HG02885 (cell line): ENCODE measurements around the gene FBXL22.

Source experiments
- ATAC-seq: cut with Tn5 transposase; IDR thresholded peaks from one replicate; pipeline ENCODE4 v1.9.1; 2021; ENCODE audit warnings: mild to moderate bottlenecking; ENCODE audit not compliant: unreplicated experiment, poor library complexity

The FBXL22 gene

DNA sequence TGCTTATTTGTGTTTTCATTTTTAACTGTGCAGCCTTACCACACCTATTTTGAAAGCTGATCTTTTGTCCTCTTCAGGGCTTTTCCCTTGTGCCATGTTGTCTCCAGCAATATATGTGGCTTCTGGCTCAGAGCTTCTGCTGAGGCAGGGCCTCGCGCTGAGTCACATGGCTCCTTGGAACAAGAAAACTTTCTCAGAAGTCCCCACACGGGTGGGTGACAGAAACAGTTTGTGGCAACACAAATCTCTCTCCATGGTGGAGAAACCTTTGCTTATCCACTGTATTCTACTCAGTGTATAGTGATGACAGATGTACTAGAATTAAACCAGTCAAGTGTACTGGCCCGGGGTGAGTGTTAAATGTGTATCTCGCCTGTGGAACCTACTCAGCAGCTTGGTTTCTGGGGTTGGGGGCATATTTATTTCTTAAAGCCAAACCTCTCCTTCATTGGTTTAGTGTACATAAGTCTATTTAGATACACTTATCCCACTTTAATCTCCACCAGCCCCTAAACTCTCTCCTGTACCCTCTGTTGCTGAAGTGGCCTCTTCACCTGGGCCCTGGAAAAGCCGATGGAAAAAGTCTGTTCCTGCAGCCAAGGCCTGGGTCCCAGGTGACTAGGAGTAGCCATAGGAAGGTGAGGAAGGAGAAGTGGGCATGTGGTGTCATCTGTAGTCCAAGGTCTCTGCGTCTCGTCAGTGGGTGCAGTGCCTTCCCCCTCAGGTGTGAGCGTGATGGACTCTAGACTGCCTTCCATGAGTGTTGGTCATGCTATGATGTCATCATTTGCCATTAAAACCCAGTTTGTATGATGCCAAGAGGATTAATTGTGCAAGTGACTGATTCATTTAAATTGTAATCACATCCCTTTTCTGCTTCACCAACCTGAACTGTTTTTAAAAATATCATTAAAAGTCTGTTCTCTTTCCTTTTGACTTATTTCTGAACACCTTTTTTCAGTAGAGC lies 3.2 kb upstream of the FBXL22 start:
- ATAC-seq, result no peak

DNA sequence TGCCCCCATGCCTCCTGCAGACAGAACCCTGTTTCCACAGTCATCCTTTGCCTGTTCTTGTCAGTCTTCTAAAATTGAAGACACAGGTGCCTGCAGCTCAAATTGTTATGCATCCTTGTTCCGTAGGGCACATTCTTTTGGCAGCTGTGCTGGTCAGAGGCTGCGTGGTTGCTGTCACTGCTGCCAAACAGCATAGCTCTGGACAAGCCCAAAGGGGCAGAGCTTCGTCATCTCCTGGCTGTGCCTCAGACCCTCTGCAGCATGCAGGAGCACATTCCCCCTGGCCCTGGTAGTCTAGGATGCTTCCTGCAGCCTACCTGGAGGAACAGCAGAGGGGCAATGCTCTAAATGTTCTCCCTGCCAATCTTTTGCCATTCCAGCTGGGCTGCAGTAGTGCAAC lies 2.1 kb upstream of the FBXL22 start:
- ATAC-seq, result no peak

DNA sequence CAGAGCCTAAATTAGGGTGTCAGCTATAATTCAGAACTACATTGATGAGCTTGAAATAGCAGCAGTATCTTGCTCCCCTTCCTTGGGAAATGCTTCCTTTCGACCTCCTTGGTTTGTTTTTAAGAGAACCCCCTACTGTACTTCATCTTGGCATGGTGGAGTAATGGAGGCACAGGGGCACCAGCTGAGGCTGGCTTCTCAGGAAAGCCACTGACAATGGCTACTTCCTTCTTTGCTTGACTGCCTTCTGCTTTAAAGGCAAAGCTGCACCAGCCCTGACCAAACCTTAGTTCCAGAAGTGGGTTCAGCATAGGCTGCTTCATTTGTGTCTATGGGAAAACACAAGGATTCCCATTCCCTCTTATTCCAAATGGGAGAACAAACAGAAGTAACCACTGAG lies 1.5 kb upstream of the FBXL22 start:
- no peak for ATAC-seq

DNA sequence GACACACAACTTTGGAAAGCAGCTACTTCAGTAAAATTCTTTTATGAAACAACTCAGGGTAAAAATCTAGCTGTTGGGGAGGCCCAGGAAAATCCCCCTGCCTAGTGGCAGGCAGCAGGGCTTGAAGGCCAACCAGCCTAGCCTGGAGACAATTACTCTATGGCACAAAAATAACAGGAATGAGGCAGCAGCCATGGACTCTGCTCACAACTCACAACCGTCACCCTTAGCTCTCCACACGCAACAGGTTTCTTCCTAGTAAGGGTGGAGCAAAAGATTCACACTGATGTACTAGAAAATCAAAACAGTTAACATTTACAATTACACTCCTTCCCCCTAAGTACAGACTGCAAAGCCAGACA lies 530 bp upstream of the FBXL22 start:
- no peak for ATAC-seq

- ATAC-seq, result no peak
Measured at GRCh38 chr15:63597821-63598220, 634 bp downstream of the FBXL22 start.

DNA sequence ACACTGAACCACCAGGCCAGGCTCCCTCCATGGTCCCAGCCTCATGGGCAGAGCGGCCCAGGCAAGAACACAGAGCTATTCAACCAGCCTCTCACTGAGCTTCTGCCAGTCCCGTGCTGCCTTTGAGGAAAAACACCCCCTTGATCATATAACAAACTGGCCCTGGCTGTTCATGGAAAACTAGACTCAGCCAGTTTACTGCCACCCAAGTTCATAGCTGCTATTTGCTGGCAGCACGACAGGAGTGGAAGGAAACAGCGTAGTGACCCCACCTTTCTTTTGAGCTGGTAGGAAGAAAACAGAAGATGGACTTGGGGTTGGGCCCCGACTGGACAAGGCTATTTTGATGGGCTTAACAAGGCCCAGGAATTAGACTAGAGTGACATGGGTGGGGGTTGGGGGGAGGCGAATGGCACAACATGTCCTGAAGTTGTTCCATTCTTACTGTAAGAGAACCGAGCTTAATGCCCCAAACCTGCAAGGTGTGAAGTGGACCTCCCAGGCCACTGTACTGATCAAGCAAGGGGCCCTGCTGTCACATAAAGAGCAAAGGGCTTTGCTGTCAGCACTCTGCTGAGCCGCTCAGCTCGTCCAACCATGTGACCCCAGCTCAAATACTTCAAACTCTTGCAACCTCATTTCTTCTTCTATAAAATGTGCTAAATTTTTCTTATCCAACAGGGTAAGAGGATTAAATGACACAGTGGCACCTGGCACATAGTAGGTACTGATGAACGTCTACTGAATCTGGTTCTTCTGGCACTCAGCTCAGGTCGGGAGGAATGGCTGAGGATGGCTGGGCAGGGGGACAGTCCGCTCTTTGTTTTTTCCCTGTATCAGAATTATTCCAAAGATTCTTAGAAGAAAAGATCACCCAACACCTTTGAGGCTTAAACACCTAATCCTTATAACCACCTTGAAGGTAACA lies 1.6 kb downstream of the FBXL22 start:
- no peak for ATAC-seq

- no peak for ATAC-seq
Measured at GRCh38 chr15:63599401-63600000, 2.3 kb downstream of the FBXL22 start.

DNA sequence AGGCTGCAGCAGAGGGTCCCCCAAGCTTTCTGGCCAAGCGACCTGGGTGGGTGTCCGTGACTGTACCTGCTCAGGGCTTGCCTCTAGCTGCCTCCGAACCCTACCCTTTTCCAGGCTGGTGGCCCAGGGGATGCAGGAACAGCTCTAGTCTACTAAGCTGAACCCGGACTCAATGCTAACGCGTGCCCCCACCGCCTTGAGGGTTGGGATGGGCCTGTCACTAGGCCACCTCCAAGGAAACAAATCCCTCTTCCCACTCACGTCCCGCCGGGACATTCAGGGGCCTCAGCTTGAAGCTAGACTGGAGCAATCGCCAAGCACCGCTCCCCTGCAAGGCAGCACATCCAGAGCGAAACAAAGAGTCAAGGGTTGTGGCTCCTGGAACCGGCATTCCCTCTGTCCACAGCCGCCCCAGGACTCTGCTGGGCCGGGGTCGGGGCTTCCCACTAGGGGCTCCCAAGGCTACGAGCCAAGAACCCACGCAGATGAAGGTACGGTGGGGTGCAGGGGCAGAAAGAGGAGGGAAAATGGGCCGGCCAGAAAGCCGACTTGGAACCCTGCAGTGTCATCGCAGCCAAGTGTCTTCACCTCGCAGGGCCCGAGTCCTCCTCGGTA lies 2.9 kb downstream of the FBXL22 start:
- ATAC-seq, result peak; percentile 5

- ATAC-seq, result peak; percentile 83
Measured at GRCh38 chr15:63600616-63601025, 3.4 kb downstream of the FBXL22 start.

DNA sequence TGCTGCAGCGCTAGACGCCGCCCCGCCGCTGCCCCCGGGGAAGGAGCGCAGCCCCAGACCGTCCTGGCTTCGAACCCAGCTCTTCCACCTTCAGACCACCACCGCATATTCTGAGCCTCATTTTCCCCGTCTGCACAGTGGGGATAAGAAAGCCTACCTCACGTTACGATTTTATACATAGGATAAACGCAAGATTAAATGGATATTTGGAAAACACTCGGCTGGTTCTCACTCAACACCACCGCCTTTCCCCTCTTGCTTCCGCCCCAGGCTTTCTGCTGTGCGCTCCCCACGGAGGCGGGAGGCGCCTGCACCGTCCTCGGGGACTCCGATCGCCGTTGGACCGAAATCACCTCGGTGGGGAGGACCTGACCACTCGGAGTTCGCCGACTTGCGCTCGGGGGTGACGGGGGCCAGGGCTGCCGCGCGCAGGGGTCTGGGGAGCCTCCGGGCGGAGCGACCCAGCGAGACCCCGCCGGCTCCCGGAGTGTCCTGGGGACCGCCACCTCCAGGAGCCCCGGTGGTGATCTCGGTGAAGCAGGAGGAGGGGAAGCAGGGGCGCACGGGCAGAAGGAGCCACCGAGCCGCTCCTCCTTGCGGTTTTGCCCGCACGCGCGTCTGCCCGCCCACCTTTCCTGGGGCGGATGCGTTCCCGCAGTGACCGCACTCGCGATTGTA lies 4.0 kb downstream of the FBXL22 start:
- ATAC-seq, result peak; percentile 6

GRCh38 chr15:63601704-63602185 lies 4.6 kb downstream of the FBXL22 start:
- no peak for ATAC-seq

DNA sequence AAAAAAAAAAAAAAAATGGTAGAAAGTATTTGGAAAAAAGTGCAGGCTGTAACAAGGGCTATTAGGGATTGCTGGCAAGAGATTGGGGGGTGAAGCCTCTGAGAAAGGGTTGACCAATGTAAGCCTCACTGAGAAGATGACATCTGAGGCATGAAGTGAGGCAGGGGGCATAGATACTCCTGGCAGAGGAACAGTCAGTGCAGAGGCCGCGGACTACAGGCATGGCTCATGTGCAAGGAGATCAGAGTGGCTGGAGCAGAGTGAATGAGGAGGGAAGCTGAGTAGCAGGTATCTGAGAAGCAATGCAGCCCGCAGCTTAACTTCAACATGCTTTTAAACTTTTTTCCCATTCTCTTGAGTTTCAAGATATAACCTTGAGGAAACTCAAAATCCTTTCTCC lies 5.4 kb downstream of the FBXL22 start:
- no peak for ATAC-seq

GRCh38 chr15:63603516-63603915 lies 6.3 kb downstream of the FBXL22 start:
- ATAC-seq, result no peak

- ATAC-seq, result no peak
Measured at GRCh38 chr15:63604281-63604680, 7.1 kb downstream of the FBXL22 start.

DNA sequence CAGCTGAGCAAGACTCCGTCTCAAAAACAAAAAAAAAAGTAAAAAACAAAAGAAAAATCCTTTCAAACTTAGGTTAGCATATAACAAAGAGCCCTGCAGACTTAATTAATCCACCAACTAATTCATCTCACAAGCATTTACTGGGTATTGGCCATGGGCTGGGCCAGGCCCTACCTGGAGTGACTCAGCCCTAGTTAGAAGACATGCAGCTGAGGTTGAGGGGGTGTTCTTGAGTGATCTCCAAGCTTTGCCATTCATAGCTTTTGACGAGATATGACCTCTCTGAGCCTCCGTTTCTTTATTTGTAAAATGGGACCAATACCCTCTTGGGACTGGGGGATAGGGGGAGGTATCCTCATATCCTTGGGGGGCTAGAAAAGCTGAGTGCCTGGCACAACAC lies 7.8 kb downstream of the FBXL22 start:
- no peak for ATAC-seq

DNA sequence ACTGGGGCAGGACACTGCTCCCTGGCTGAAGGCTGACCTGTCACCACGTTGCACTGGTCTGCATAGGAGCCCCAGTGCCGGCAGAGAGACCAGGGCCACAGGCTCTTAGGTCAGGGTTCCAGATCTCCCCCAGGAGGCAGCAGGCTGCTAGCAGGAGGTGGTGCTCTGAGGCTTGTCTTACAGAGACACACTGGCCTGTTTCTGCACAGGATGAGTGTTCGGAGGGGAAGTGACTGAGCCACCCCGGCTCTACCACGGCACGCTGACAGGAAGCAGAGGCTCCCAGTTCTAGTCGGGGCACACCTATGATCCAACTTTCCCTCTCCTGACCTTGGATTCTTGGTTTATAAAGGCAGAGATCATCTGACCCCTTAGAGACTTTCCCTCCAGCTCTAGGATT lies 8.6 kb downstream of the FBXL22 start:
- no peak for ATAC-seq

DNA sequence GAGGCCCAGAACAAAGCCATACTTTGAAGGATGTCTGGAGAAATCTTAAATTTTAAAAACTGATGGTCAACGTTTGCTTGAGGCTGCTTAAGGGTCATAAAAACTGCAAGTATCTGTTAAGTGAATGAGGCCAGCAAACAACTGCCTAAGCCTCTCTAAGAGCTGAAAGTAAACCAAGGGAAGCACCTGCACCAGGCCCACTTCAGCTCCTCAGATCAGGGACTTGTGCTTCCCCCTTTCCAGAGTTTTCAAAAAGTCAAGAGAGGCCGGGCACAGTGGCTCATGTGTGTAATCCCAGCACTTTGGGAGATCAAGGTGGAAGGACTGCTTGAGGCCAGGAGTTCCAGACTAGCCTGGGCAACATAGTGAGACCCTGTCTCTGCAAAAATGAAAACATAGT lies 9.1 kb downstream of the FBXL22 start:
- no peak for ATAC-seq

- ATAC-seq, result no peak
Measured at GRCh38 chr15:63608989-63609388, 11.8 kb downstream of the FBXL22 start.

DNA sequence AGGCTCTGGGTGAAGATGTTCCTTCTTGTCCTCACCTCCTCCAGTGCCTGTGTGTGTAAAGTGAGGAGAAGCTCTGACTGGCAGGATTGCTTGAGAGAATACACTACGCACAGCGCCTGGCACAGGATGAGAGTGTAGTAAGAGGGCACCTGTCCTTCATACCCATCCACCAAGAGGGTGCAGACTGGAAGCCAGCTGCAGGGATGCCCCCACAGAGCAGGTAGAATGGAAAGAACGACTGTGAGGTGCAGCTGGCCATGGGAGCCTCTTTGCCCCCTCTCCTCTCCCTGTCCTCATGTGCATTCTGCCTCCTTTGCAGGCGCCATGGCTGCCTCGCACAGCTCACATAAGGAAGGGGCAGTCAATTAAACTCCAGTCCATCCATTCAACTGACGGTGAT lies 12.3 kb downstream of the FBXL22 start:
- no peak for ATAC-seq
